HG03039 (cell line): ENCODE measurements around the gene EXTL2.
"Not testable (repeated sequence)": the region's sequence is repeated elsewhere in the genome, so short reads cannot be mapped to it uniquely, and the experiment has no call there.

Source experiments
- ATAC-seq: cut with Tn5 transposase; IDR thresholded peaks from one replicate; pipeline ENCODE4 v1.9.1; 2021; ENCODE audit warnings: mild to moderate bottlenecking, moderate library complexity; ENCODE audit not compliant: unreplicated experiment

EXTL2 gene, protein sequence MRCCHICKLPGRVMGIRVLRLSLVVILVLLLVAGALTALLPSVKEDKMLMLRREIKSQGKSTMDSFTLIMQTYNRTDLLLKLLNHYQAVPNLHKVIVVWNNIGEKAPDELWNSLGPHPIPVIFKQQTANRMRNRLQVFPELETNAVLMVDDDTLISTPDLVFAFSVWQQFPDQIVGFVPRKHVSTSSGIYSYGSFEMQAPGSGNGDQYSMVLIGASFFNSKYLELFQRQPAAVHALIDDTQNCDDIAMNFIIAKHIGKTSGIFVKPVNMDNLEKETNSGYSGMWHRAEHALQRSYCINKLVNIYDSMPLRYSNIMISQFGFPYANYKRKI

DNA sequence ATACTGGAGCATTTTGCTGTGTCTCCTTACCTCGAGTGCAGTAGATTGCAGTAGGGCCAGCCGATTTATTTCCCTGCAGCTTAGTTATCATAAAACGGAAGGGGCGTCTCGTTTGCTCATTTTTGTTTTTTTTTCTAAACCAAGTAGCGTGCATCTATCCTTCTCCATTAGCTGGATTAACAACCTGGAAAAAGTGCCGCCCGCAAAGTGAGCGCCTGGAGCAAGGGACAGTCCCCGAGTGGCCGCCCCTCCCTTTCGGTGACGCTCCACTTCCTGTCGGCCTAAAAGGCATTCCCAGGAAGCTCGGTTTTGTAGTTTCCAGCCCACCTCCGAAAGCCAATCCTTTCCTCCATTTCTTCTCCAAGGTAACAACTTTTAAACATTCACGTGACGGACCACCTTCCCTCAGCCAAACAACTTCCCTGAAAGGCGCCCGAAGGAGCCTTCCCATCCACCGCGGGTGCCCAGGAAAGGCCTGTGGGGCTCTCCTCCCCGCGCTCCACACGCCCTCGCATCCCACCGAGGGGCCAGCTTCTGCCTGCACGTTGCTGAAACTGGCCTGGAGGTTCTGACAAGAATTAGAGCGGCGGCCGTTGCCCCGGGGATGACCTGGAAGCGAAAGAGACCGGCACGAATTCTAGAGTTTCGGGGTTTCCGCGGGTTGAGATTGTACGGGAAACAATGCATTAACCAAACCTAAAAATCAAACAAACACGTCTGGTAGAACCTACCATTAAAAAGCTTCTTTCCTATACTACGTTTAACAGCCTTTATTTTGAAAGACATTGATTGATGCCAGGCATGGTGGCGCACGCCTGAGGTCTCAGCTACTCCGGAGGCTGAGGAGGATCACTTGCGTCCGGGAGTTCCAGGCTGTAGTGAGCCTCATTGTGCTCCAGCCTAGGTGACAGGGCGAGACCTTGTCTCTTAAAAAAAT is at the start of gene EXTL2:
TSS of gene EXTL2 (minus strand) at position 240 of the 937 bp plus-strand sequence. CDS start 6,085 bp downstream, outside the sequence.
- ATAC-seq: peak; percentile 40

DNA sequence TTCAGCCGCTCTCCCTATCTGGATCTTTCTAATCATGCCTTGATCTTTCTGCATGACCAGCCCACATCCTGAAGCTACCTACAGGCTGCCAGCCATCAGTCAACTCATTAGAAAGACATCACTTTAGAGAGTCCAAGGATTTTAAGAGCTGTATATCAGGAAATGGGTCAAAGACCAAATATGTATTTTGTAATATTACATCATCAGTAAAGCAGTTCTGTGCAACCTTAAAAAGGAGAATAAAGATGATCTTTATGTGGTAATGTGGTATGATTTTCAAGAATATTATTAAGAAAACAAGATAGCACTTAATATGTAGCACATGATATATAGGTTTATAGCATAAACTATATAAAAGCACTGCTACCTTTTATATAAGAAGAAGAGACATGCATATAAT is 48.9 kb upstream of the EXTL2 start:
- no peak for ATAC-seq

DNA sequence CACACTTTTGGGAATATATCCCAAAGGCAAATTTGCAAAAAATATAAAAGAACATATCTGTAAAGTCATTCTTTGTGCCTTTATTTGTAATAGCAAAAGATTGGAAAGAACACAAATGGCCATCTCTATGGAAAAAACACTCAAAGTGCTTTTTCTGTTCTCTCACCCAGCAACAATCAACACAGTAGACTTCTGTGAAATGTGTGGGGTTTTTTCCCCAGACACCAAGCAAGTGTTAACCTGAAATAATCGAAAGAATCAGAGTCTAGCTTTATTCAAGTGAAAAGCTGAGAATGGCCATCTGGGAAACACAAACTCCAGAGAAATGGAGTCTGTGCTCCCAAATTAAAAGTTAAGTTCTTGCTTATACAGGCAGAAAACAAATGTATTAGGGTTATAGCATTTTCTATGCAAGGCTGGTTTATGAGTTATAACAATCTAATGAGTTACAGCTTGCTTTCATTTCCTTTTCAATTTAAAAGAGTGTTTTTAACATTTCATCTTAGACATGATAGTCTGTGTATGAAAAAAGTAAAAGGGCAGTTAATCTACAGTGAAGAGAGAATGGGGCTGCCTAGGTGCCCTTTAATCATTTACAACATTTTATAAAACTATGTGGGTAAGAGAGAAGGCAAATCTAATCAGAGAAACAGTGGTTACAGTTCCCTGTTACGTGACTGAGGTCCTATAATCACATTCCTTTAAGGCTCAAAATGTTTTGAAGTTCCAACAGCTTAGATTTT is 47.8 kb upstream of the EXTL2 start:
- no peak for ATAC-seq

DNA sequence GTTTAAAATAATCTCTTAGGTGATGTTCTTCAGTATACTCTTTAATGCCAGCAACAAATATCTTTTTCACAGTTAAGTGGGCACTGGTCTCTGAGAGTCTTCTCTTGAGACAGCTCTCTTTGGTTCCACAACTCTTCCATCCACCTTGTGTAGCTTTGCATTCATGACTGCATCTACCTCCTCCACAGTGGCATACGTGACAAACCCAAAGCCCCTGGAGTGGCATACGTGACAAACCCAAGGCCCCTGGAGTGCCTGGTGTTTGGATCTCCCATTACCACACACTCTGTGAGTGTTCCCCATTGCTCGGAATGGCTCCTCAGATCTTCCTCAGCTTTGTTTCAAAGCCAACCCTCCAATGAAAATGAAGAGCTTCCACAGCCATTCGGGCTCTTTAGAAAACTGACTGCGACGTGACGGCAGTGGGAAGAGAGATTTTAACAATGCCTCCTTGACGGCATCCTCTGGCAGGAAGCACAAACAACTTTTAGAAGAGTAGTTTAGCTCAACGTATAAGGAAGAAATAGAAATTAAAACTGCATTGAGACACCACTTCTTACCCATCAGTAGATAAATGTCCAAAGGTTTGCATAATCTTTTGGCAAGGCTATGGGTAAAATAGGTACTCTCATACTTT is 47.1 kb upstream of the EXTL2 start:
- no peak for ATAC-seq

DNA sequence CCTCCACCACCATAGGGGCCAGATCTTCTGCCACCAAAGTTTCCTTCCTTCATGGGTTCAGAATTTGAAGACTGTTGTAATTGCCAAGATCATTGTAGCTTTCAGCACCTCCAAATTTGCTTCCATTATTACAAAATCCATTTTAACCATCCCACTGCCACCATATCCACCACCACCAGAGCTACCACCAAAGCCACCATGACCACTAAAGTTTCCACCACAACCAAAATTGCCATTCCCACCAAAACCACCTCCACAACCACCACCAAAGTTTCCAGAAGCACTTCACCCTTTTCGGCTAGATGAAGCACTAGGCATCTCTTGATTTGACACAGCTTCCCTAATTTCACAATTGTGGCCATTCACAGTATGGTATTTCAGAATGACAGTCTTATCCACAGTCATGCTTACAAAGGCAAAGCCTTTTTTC is 46.5 kb upstream of the EXTL2 start:
- peak; percentile 49 for ATAC-seq

DNA sequence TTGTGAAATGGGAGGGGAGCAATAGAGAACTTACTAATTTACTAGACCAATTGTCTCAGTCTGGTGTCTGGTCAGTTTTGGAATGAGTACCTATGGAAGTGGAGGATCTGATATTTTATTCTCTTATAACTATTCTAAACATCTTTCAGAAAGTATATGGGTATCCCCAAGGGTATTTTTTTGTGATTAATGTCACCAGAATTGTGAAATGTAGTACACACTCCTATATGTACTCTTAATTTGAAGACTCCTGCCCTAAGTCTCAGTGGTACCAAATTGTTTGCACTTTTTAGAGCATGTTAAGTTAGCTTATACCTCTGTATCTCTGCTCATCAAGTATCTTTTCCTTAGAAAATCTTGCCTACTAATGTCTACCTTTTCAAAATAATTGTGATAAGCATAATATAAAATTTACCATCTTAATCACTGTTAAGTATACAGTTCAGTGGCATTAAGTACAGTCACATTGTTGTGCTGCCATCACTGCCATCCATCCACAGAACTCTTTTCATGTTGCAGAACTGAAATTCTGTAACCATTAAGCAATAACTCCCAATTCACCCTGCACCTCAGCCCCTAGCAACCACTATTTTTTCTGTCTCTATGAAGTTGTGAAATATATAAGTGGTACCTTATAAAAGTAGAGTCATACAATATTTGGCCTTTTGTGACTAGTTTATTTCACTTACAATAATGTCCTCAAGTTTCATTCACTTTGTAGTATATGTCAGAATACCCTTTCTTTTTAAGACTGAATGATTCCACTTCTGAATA is 41.7 kb upstream of the EXTL2 start:
- no peak for ATAC-seq

DNA sequence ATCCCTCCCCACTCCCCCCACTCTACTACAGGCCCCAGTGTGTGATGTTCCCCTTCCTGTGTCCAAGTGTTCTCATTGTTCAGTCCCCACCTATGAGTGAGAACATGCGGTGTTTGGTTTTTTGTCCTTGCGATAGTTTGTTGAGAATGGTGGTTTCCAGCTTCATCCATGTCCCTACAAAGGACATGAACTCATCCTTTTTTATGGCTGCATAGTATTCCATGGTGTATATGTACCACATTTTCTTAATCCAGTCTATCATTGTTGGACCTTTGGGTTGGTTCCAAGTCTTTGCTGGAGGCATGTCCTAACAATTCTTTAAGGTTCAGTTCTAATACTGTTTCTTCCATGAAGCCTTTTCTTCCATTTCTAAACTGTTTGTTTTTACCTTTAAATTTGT is 38.9 kb upstream of the EXTL2 start:
- not testable (repeated sequence) for ATAC-seq

DNA sequence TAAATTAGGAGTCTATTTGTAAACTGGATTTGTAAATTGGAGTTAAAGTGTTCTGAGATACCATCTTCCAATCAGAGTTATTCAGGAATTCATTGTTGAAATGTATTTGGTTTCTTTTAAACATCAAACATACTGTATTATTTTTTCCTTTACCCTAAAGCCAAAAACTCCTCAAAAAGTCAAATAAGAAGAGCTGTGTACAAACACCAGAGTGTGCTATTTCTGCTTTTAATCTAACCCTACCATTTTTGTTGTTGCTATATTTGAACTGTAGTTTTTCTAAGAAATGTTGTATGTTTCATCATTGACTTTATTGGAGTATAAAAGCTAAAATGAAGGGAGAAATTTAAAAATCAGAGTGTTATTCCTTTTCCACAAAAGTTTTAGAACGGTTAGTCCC is 37.1 kb upstream of the EXTL2 start:
- no peak for ATAC-seq

DNA sequence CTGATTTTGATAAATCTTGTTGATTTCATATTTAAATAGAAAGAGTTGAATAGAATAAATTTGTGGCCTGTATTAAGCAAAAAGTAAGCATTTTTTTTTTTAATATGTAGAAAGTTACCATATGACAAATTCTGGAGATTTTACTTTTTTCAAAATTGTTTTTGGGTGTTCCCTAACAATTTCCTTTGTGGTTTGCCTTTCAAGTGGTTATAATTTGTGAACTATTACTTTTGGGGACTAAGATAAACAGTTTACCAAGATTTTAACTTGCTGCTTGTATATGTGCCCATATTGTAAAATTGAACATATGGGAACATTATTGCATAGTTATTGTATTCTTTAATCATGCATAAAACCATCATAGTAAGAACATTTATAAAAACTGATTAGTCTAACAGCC is 35.9 kb upstream of the EXTL2 start:
- ATAC-seq: no peak

DNA sequence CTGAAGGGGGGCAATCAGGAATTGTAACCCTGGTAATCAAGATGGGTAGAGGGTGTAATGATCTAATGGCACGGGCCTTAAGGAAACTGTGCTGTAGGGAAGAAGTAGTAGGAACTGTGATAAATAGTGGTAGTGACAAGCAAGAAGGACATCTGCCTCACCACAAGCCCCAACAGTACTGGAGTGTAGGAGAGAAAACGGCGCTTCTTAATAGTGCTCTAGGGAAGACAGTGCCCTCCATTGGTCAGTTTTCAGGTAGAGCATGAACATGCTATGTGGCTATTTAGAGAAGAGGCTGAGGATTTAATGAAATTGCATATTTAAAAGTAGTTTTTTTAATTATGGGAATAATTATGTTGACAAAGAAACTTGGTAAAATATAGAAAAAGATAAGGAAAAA is 33.5 kb upstream of the EXTL2 start:
- ATAC-seq: no peak

DNA sequence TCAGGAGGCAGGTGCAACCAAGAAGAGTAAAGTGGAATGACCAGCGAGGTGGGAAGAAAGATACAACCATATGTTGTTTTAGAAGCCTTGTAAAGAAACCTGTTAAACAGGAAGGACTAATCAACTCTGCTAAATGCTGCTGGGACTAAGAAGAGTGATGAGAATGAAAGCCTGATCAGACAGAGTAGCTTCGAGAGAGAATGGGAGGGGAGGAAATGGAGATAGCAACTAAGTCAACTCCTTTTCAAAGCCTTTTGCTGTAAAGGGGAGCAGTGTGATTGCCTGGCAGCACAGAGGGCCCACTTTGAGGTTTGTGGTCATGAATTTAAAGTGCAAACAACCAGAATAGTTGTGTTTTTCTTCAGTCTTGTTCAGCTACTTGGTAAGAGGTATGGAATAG is 32.6 kb upstream of the EXTL2 start:
- no peak for ATAC-seq

DNA sequence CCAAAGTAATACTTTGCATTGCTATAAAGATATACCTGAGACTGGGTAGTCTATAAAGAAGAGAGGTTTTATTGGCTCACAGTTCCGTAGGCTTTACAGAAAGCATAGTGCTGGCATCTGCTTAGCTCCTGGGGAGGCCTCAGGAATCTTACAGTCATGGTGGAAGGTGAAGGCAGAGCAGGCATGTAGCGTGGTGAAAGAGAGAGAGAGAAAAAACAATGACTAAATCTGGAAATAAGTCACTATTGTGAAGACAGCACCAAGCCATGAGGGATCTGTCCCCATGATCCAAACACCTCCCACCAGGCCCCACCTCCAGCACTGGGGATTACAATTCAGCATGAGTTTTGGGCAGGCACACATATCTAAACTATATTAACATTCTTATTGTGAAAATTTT is 31.6 kb upstream of the EXTL2 start:
- no peak for ATAC-seq

DNA sequence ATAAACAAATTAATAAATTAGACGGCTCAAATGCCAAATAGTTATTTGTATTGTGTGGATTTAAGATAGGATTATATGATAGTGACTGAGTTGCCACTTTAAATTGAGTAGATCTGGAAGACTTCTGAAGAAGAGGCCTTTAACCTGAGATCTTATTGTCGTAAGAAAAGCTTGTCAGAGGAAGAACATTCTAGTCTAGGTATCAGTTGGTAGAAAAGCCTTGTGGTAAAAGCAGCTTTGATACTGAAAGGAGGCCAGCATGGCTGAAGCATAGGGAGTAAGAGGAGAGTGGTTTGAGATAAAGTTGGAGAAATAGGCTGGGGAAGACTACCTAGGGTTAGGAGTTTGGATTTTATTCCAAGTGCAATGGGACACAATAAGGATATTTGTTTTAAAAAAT is 30.3 kb upstream of the EXTL2 start:
- no peak for ATAC-seq

DNA sequence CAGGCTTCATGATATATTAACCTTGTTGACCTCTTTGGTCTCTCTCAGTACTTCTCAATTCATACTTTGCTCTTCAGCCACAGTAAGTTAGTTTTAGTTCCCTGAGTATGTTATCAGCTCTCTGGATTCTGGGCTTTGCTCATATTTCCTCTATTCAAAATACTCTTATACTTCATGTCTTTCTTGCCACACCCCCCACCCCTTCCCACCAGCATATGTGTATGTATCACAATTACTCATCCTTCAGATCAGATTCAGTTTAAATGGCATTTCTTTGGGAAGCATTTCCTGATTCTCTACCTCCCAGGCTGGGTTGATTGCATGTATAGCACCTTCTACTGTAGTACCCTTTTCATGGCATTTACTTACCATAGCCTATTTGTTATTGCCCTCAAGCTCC is 29.6 kb upstream of the EXTL2 start:
- ATAC-seq: no peak

DNA sequence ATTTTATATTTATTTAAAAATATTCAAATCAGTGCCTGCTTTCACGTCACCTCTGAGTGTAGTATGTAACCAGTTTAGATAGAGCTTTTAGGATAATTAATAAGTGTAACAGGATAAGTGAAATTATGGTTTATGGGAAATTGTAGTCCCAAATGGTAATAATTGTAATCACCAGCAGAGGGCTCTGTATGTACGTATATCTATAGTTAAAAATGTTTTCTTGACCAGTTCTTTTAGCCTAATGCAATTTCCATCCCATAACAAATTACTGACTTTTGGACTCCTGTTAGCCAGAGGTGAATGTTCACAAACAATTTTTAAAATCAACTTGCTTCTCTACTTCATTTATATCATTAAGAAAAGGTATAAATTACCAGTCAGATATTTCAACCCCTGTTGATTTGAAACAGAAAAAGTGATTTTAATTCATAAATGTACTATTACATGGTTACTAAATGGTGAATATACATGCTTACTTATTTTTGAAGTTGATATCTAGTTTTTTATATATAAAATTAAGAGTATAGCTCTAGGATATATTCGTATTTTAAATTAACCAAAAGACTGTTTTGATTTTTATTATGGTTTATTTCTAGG is 26.6 kb upstream of the EXTL2 start:
- ATAC-seq: no peak

DNA sequence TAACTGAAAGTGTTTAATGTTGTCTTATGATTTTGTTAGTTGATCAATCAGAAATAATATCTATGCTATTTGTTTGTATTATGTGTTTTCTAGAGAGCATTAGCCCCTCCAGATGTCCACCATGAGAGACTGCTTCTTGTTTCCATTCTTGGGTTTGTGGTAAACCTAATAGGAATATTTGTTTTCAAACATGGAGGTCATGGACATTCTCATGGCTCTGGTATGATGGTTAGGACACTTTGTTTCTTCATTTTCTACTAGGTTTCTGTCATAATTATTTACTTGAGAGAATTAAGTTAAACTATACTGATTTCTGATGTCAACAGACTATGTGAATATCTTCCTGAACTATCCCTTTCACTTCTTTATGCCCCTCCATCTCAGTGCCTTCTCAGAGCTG is 17.4 kb upstream of the EXTL2 start:
- ATAC-seq: no peak

DNA sequence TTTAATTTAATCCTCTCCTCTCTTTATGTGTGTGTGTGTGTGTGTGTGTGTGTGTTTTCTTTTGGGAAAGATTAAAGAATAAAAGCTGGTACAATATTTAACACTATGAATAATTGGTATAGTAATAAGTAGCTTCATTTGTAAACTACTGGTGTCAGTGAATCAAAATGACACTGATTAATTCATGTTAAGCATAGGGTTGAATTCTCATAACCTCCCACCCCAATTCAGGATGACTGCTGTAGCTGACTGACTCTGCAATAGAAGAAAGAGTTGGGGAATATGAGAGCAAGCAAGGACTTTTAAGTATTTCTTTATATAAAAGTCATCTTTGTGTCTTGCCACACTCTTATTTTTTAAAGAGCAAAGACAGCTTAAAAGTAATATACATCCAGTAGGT is 14.4 kb upstream of the EXTL2 start:
- ATAC-seq: no peak

DNA sequence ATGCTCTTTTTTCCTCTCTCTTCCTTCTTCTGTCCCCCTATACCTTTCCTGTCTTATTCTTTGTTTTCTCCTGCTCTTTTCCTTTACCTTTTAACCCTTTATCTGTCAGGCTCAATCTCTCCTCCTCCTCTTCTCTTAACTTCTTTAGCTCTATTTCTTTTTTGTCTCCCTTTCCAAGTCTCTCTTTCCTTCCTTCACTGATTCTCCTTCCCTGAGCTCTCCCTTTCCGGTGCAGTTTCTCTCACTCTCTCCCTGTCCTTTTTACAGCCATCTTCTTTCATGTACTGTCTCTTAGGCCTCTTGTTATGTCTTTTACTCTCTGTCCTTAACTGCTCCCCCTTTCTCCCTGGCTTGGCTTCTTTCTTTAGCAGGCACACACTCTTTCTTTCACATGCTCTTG is 13.2 kb upstream of the EXTL2 start:
- ATAC-seq: no peak

DNA sequence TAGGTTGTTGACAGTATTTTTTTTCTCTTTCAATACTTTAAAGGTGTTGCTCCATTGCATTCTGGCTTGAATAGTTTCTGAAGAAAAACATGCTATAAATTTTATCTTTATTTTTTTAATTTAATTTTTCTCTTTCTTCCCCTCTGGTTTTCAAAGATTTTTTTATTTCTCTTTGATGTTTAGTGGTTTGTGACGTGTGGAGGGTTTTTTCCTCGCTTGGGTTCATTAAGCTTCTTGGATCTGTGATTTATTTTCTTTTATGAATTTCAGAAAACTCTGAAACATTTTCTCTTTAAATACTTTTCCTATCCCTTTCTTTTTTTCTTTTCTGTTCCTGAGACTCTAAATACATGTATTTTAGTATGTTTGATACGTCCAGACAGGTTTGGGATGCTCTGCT is 10.5 kb upstream of the EXTL2 start:
- no peak for ATAC-seq

DNA sequence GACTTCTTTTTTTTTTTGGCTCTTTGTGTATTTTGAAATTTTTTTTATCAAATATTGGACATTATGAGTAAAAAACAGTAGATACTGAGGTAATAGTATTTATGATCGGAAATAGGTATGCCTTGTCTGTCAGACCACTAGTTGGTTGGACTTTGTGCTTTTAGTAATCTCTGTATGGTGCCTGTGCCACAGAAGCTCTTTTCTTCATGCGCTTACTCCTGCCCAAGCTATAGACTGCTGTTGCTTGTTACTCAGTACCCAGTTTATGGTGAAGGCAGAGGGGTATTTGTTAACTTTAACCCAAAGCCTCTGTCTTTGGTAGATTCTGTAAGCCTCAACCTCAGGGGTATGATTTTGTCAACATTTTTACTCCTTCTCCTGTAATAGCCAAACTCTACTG is 9.9 kb upstream of the EXTL2 start:
- ATAC-seq: no peak
